ENCODE data around the gene G6PD. TPM values are rescaled to one million over a fixed set of nuclear protein-coding genes. Genes with fewer than 3 reads are reported as not detected.

G6PD gene
- total RNA-seq, 1 donor from 2014 or later: 72.4 TPM

- H3K9me3 Mint-ChIP-seq: no peaks in the 10 kb centered on the region
- H3K4me3 Mint-ChIP-seq: peak overlapping the region; percentile 87
- intact Hi-C loops (cut with micrococcal nuclease): loop anchor here (1.0 to 10.0 kb wide), 6 partner anchors 26 to 542 kb away; partner anchors contain the start of genes ATP6AP1, HCFC1, IKBKG and LAGE3
- peaks cover 23% of the 10 kb centered on the region for H3K4me1 Mint-ChIP-seq (ENCODE audit: low read depth)
- no peak for DNase-seq (ENCODE audit: low spot score)
- H3K27me3 Mint-ChIP-seq (ENCODE audit: insufficient read depth): no peaks in the 10 kb centered on the region
- peaks cover 5% of the 10 kb centered on the region for H3K36me3 Mint-ChIP-seq (ENCODE audit: low read depth)
- peak overlapping the region; percentile 91 for H3K27ac Mint-ChIP-seq
Measured at GRCh38 chrX:154516656-154517100, 30.0 kb downstream of the G6PD start.

- Mint-ChIP-seq H3K27me3 (ENCODE audit: insufficient read depth) (no peaks in the 10 kb centered on the region), H3K27ac (peak within 1 kb of the TSS; percentile 91), H3K9me3 (no peaks in the 10 kb centered on the region), H3K36me3 (ENCODE audit: low read depth) (peaks cover 6% of the 10 kb centered on the region), H3K4me1 (ENCODE audit: low read depth) (peaks cover 28% of the 10 kb centered on the region), H3K4me3 (peak within 1 kb of the TSS; percentile 87)
- intact Hi-C loops (cut with micrococcal nuclease): loop anchor here (1.0 to 10.0 kb wide), 6 partner anchors 26 to 541 kb away; partner anchors contain the start of genes ATP6AP1, HCFC1, IKBKG and LAGE3
- peak; percentile 87 for DNase-seq (ENCODE audit: low spot score)
Measured at GRCh38 chrX:154515966-154516655, 30.5 kb downstream of the G6PD start, which contains the start of gene FAM3A. Gene FAM3A, minus strand, starts transcription at chrX:154516232. Its CDS starts 460 bp downstream, at chrX:154515772.

GRCh38 chrX:154515090-154515965, 31.3 kb downstream of the G6PD start:
- H3K27ac Mint-ChIP-seq: peak overlapping the region; percentile 51
- H3K36me3 Mint-ChIP-seq (ENCODE audit: low read depth): peaks cover 10% of the 10 kb centered on the region
- peak overlapping the region; percentile 81 for H3K4me3 Mint-ChIP-seq
- intact Hi-C loops (cut with micrococcal nuclease): loop anchor here (10.0 kb wide), 1 partner anchor 541 kb away; the partner anchor contains the start of genes HCFC1 and TMEM187
- peak; percentile 4 for DNase-seq (ENCODE audit: low spot score)
- no peaks in the 10 kb centered on the region for H3K27me3 Mint-ChIP-seq (ENCODE audit: insufficient read depth)
- peaks cover 34% of the 10 kb centered on the region for H3K4me1 Mint-ChIP-seq (ENCODE audit: low read depth)
- H3K9me3 Mint-ChIP-seq: no peaks in the 10 kb centered on the region

GRCh38 chrX:154513716-154514115, 32.9 kb downstream of the G6PD start:
- DNase-seq (ENCODE audit: low spot score): no peak
- Mint-ChIP-seq H3K4me3 (peak overlapping the region; percentile 75), H3K4me1 (ENCODE audit: low read depth) (peaks cover 34% of the 10 kb centered on the region), H3K27ac (peak overlapping the region; percentile 84), H3K36me3 (ENCODE audit: low read depth) (peaks cover 23% of the 10 kb centered on the region), H3K9me3 (no peaks in the 10 kb centered on the region), H3K27me3 (ENCODE audit: insufficient read depth) (no peaks in the 10 kb centered on the region)
- intact Hi-C loops (cut with micrococcal nuclease): loop anchor here (10.0 kb wide), 1 partner anchor 539 kb away; the partner anchor contains the start of genes HCFC1 and TMEM187

GRCh38 chrX:154512879-154513553, 33.6 kb downstream of the G6PD start:
- H3K36me3 Mint-ChIP-seq (ENCODE audit: low read depth): peaks cover 27% of the 10 kb centered on the region
- no peak overlapping the region for H3K27ac Mint-ChIP-seq
- intact Hi-C loops (cut with micrococcal nuclease): loop anchor here (10.0 kb wide), 1 partner anchor 538 kb away; the partner anchor contains the start of genes HCFC1 and TMEM187
- H3K9me3 Mint-ChIP-seq: no peaks in the 10 kb centered on the region
- peaks cover 34% of the 10 kb centered on the region for H3K4me1 Mint-ChIP-seq (ENCODE audit: low read depth)
- H3K4me3 Mint-ChIP-seq: no peak overlapping the region
- H3K27me3 Mint-ChIP-seq (ENCODE audit: insufficient read depth): no peaks in the 10 kb centered on the region
- DNase-seq (ENCODE audit: low spot score): no peak

GRCh38 chrX:154511761-154512160, 34.9 kb downstream of the G6PD start:
- no peak overlapping the region for H3K4me3 Mint-ChIP-seq
- H3K27me3 Mint-ChIP-seq (ENCODE audit: insufficient read depth): no peaks in the 10 kb centered on the region
- peaks cover 32% of the 10 kb centered on the region for H3K4me1 Mint-ChIP-seq (ENCODE audit: low read depth)
- H3K36me3 Mint-ChIP-seq (ENCODE audit: low read depth): peaks cover 27% of the 10 kb centered on the region
- intact Hi-C loops (cut with micrococcal nuclease): loop anchor here (10.0 kb wide), 1 partner anchor 537 kb away; the partner anchor contains the start of genes HCFC1 and TMEM187
- H3K9me3 Mint-ChIP-seq: no peaks in the 10 kb centered on the region
- no peak for DNase-seq (ENCODE audit: low spot score)
- peak overlapping the region; percentile 23 for H3K27ac Mint-ChIP-seq

- H3K4me1 Mint-ChIP-seq (ENCODE audit: low read depth): peaks cover 22% of the 10 kb centered on the region
- peaks cover 28% of the 10 kb centered on the region for H3K36me3 Mint-ChIP-seq (ENCODE audit: low read depth)
- no peak overlapping the region for H3K4me3 Mint-ChIP-seq
- no peaks in the 10 kb centered on the region for H3K9me3 Mint-ChIP-seq
- DNase-seq (ENCODE audit: low spot score): no peak
- H3K27me3 Mint-ChIP-seq (ENCODE audit: insufficient read depth): no peaks in the 10 kb centered on the region
- H3K27ac Mint-ChIP-seq: no peak overlapping the region
- intact Hi-C loops (cut with micrococcal nuclease): no loop called here
Measured at GRCh38 chrX:154509455-154509854, 37.2 kb downstream of the G6PD start.

GRCh38 chrX:154508384-154508745, 38.3 kb downstream of the G6PD start:
- Mint-ChIP-seq H3K9me3 (no peaks in the 10 kb centered on the region), H3K27me3 (ENCODE audit: insufficient read depth) (no peaks in the 10 kb centered on the region), H3K36me3 (ENCODE audit: low read depth) (peaks cover 24% of the 10 kb centered on the region)

GRCh38 chrX:154507673-154508383, 38.8 kb downstream of the G6PD start:
- Mint-ChIP-seq H3K9me3 (no peaks in the 10 kb centered on the region), H3K27ac (no peak overlapping the region), H3K4me3 (no peak overlapping the region), H3K4me1 (ENCODE audit: low read depth) (peaks cover 14% of the 10 kb centered on the region), H3K36me3 (ENCODE audit: low read depth) (peaks cover 24% of the 10 kb centered on the region), H3K27me3 (ENCODE audit: insufficient read depth) (no peaks in the 10 kb centered on the region)
- intact Hi-C loops (cut with micrococcal nuclease): no loop called here
- no peak for DNase-seq (ENCODE audit: low spot score)

More at GRCh38 chrX:154508384-154508745, 38.3 kb downstream of the G6PD start:
- Mint-ChIP-seq H3K4me1 (ENCODE audit: low read depth) (peaks cover 14% of the 10 kb centered on the region), H3K4me3 (no peak overlapping the region), H3K27ac (no peak overlapping the region)
- DNase-seq (ENCODE audit: low spot score): no peak
- intact Hi-C loops (cut with micrococcal nuclease): no loop called here

GRCh38 chrX:154506483-154507332, 39.9 kb downstream of the G6PD start:
- Mint-ChIP-seq H3K9me3 (no peaks in the 10 kb centered on the region), H3K27me3 (ENCODE audit: insufficient read depth) (no peaks in the 10 kb centered on the region), H3K4me1 (ENCODE audit: low read depth) (peaks cover 11% of the 10 kb centered on the region), H3K4me3 (no peak overlapping the region), H3K27ac (no peak overlapping the region), H3K36me3 (ENCODE audit: low read depth) (peaks cover 24% of the 10 kb centered on the region)
- no peak for DNase-seq (ENCODE audit: low spot score)
- intact Hi-C loops (cut with micrococcal nuclease): no loop called here

GRCh38 chrX:154505734-154506133, 40.9 kb downstream of the G6PD start:
- Mint-ChIP-seq H3K9me3 (no peaks in the 10 kb centered on the region), H3K27ac (no peak overlapping the region), H3K4me1 (ENCODE audit: low read depth) (peaks cover 2% of the 10 kb centered on the region), H3K36me3 (ENCODE audit: low read depth) (peaks cover 18% of the 10 kb centered on the region), H3K4me3 (no peak overlapping the region), H3K27me3 (ENCODE audit: insufficient read depth) (peaks cover 2% of the 10 kb centered on the region)
- no peak for DNase-seq (ENCODE audit: low spot score)
- intact Hi-C loops (cut with micrococcal nuclease): no loop called here
